GM12892 (cell line): ENCODE data around the gene GRID1.

ENCODE experiments used
- POLR2A ChIP-seq: IDR thresholded peaks from 2 replicates; pipeline ENCODE4 v1.6.1; 2011; ENCODE audit warnings: low read depth, low read length, control low read depth
- TAF1 ChIP-seq: IDR thresholded peaks from 2 replicates; pipeline ENCODE4 v1.6.1; 2011; ENCODE audit warnings: low read depth, mild to moderate bottlenecking, control low read depth, low read length, borderline replicate concordance

- TF ChIP-seq TAF1 (no peak), POLR2A (no peak)
These were observed 514.7 kb downstream of the GRID1 start for GRCh38 chr10:85851934-85852333.
